A673 (cell line): ENCODE results near the gene CABLES2.

ENCODE experiments used
- EZH2 ChIP-seq: fragments of 200-600 bp; sonication (generic); IDR thresholded peaks from 2 replicates; pipeline ENCODE4 v1.6.1; 2017; ENCODE audit warnings: borderline replicate concordance, low read depth, mild to moderate bottlenecking, mixed read lengths, antibody characterized with exemption, low read length; ENCODE audit not compliant: poor library complexity, severe bottlenecking
- TF ChIP-seq, protein P1 (sequence below): fragments of 300-800, 200-600 bp; sonication (generic); conservative IDR thresholded peaks from 2 replicates; pipeline ENCODE4 v1.5.1; 2017; ENCODE audit warnings: low read depth, mild to moderate bottlenecking, antibody characterized with exemption, low read length, moderate library complexity, mixed read lengths

GRCh38 chr20:62451970-62452369 is 44.9 kb upstream of the CABLES2 start:
- TF ChIP-seq, protein P1, sequence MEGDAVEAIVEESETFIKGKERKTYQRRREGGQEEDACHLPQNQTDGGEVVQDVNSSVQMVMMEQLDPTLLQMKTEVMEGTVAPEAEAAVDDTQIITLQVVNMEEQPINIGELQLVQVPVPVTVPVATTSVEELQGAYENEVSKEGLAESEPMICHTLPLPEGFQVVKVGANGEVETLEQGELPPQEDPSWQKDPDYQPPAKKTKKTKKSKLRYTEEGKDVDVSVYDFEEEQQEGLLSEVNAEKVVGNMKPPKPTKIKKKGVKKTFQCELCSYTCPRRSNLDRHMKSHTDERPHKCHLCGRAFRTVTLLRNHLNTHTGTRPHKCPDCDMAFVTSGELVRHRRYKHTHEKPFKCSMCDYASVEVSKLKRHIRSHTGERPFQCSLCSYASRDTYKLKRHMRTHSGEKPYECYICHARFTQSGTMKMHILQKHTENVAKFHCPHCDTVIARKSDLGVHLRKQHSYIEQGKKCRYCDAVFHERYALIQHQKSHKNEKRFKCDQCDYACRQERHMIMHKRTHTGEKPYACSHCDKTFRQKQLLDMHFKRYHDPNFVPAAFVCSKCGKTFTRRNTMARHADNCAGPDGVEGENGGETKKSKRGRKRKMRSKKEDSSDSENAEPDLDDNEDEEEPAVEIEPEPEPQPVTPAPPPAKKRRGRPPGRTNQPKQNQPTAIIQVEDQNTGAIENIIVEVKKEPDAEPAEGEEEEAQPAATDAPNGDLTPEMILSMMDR: no peak
- TF ChIP-seq EZH2: no peak
